ENCODE results near the gene WWTR1. TPM values are rescaled to one million over a fixed set of nuclear protein-coding genes. Genes with fewer than 3 reads are reported as not detected.
A peak's percentile ranks its signal among the peaks of the same experiment; 100 is the strongest.

The WWTR1 gene
- total RNA-seq, 1 experiment from 2014 or later: 73.5 TPM

GRCh38 chr3:149572796-149573414, 84.9 kb downstream of the WWTR1 start:
- peaks cover 48% of the 10 kb centered on the region for H3F3A ChIP-seq (ENCODE audit: insufficient read depth, low read depth)
- H3K4me1 ChIP-seq (replicated peaks; ENCODE audit: insufficient read depth): peaks cover 58% of the 10 kb centered on the region

GRCh38 chr3:149571381-149571780, 86.4 kb downstream of the WWTR1 start:
- H3K4me1 ChIP-seq (replicated peaks; ENCODE audit: insufficient read depth): peaks cover 42% of the 10 kb centered on the region
- no peaks in the 10 kb centered on the region for H3K9me3 ChIP-seq (ENCODE audit: insufficient read depth, low read depth)
- H2AFZ ChIP-seq: no peak overlapping the region
- TF ChIP-seq, protein P1, sequence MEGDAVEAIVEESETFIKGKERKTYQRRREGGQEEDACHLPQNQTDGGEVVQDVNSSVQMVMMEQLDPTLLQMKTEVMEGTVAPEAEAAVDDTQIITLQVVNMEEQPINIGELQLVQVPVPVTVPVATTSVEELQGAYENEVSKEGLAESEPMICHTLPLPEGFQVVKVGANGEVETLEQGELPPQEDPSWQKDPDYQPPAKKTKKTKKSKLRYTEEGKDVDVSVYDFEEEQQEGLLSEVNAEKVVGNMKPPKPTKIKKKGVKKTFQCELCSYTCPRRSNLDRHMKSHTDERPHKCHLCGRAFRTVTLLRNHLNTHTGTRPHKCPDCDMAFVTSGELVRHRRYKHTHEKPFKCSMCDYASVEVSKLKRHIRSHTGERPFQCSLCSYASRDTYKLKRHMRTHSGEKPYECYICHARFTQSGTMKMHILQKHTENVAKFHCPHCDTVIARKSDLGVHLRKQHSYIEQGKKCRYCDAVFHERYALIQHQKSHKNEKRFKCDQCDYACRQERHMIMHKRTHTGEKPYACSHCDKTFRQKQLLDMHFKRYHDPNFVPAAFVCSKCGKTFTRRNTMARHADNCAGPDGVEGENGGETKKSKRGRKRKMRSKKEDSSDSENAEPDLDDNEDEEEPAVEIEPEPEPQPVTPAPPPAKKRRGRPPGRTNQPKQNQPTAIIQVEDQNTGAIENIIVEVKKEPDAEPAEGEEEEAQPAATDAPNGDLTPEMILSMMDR (conservative IDR thresholded peaks at IDR 0.05): no peak
- TF ChIP-seq EZH2 (IDR thresholded peaks at IDR 0.05; ENCODE audit: low read depth): no peak
- peaks cover 73% of the 10 kb centered on the region for H3K79me2 ChIP-seq (ENCODE audit: low read depth)
- no peaks in the 10 kb centered on the region; the same call in 1 of the 2 replicates for H3K9me2 ChIP-seq (ENCODE audit: insufficient read depth)
- CTCF ChIA-PET: interaction anchor here (0.6 kb wide), 1 partner anchor 16 kb away, joined by 3 read pairs; no protein-coding TSS in a partner anchor
- peaks cover 11% of the 10 kb centered on the region for H3K36me3 ChIP-seq (ENCODE audit: low read depth)
- DNase-seq: no peak
- POLR2A ChIA-PET (ENCODE audit: unreplicated experiment): interaction anchor here (0.6 to 1.0 kb wide), 2 partner anchors 31 to 85 kb away, joined by 5 to 38 read pairs; no protein-coding TSS in a partner anchor
- peaks cover 36% of the 10 kb centered on the region for H3F3A ChIP-seq (ENCODE audit: insufficient read depth, low read depth)
- H3K4me3 ChIP-seq: no peak overlapping the region
- no TSS peak for BruUV-seq (replicated peaks)
- no peak overlapping the region for H3K4me2 ChIP-seq
- H4K20me1 ChIP-seq (ENCODE audit: insufficient read depth): no peaks in the 10 kb centered on the region
- no peak overlapping the region for H3K27ac ChIP-seq
- no peaks in the 10 kb centered on the region for H3K27me3 ChIP-seq (ENCODE audit: insufficient read depth, low read depth)
- intact Hi-C loops (cut with micrococcal nuclease; ENCODE audit: unreplicated experiment): no loop called here

More at GRCh38 chr3:149572796-149573414, 84.9 kb downstream of the WWTR1 start:
- no TSS peak for BruUV-seq (replicated peaks)
- Histone ChIP-seq H3K79me2 (ENCODE audit: low read depth) (peaks cover 72% of the 10 kb centered on the region), H3K9me3 (ENCODE audit: insufficient read depth, low read depth) (no peaks in the 10 kb centered on the region), H4K20me1 (ENCODE audit: insufficient read depth) (no peaks in the 10 kb centered on the region), H3K36me3 (ENCODE audit: low read depth) (peaks cover 8% of the 10 kb centered on the region), H3K4me3 (no peak overlapping the region), H2AFZ (no peak overlapping the region), H3K27me3 (ENCODE audit: insufficient read depth, low read depth) (no peaks in the 10 kb centered on the region), H3K27ac (peak overlapping the region; percentile 98), H3K9me2 (ENCODE audit: insufficient read depth) (no peaks in the 10 kb centered on the region; the same call in 1 of the 2 replicates), H3K4me2 (0 out of 2 replicates have a peak overlapping the region, but pooled peaks have one; percentile 17)
- no peak for DNase-seq
- intact Hi-C loops (cut with micrococcal nuclease; ENCODE audit: unreplicated experiment): no loop called here
- ChIA-PET CTCF (interaction anchor here (0.6 to 0.7 kb wide), 3 partner anchors 8 to 205 kb away, joined by 3 to 7 read pairs (median 4); no protein-coding TSS in a partner anchor), POLR2A (ENCODE audit: unreplicated experiment) (interaction anchor here (0.6 to 1.0 kb wide), 4 partner anchors 8 to 85 kb away, joined by 3 to 13 read pairs (median 5); partner anchors contain the start of gene WWTR1)
- TF ChIP-seq, protein P1 (conservative IDR thresholded peaks at IDR 0.05): no peak
- no peak for TF ChIP-seq EZH2 (IDR thresholded peaks at IDR 0.05; ENCODE audit: low read depth)

GRCh38 chr3:149570016-149570415, 87.8 kb downstream of the WWTR1 start:
- no peak overlapping the region for H2AFZ ChIP-seq
- H3K27ac ChIP-seq: no peak overlapping the region
- H3F3A ChIP-seq (ENCODE audit: insufficient read depth, low read depth): peaks cover 25% of the 10 kb centered on the region
- H3K79me2 ChIP-seq (ENCODE audit: low read depth): peaks cover 79% of the 10 kb centered on the region
- no TSS peak for BruUV-seq (replicated peaks)
- H3K4me1 ChIP-seq (replicated peaks; ENCODE audit: insufficient read depth): peaks cover 30% of the 10 kb centered on the region
- TF ChIP-seq, protein P1 (conservative IDR thresholded peaks at IDR 0.05): no peak
- TF ChIP-seq EZH2 (IDR thresholded peaks at IDR 0.05; ENCODE audit: low read depth): no peak
- POLR2A ChIA-PET (ENCODE audit: unreplicated experiment): no interaction called here
- intact Hi-C loops (cut with micrococcal nuclease; ENCODE audit: unreplicated experiment): no loop called here
- H3K4me3 ChIP-seq: no peak overlapping the region
- no peak overlapping the region for H3K4me2 ChIP-seq
- H3K27me3 ChIP-seq (ENCODE audit: insufficient read depth, low read depth): no peaks in the 10 kb centered on the region
- no peak for DNase-seq
- peaks cover 16% of the 10 kb centered on the region for H3K36me3 ChIP-seq (ENCODE audit: low read depth)
- H4K20me1 ChIP-seq (ENCODE audit: insufficient read depth): no peaks in the 10 kb centered on the region
- no peaks in the 10 kb centered on the region for H3K9me3 ChIP-seq (ENCODE audit: insufficient read depth, low read depth)
- H3K9me2 ChIP-seq (ENCODE audit: insufficient read depth): no peaks in the 10 kb centered on the region; the same call in 1 of the 2 replicates
- CTCF ChIA-PET: no interaction called here
